ENCODE measurements around the gene TPI1.

Gene TPI1

GRCh38 chr12:6827982-6828780 lies 39.1 kb upstream of the TPI1 start, which contains the start of gene P3H3:
P3H3 (plus strand) TSS chr12:6828407; CDS start chr12:6828441, 34 bp downstream.
- in situ Hi-C loops (cut with MboI; ENCODE audit: low pct_unique_long_range_greater_than_20kb, low sequenced_read_pairs) = no loop called here
- DNase-seq = peak; percentile 47

DNA sequence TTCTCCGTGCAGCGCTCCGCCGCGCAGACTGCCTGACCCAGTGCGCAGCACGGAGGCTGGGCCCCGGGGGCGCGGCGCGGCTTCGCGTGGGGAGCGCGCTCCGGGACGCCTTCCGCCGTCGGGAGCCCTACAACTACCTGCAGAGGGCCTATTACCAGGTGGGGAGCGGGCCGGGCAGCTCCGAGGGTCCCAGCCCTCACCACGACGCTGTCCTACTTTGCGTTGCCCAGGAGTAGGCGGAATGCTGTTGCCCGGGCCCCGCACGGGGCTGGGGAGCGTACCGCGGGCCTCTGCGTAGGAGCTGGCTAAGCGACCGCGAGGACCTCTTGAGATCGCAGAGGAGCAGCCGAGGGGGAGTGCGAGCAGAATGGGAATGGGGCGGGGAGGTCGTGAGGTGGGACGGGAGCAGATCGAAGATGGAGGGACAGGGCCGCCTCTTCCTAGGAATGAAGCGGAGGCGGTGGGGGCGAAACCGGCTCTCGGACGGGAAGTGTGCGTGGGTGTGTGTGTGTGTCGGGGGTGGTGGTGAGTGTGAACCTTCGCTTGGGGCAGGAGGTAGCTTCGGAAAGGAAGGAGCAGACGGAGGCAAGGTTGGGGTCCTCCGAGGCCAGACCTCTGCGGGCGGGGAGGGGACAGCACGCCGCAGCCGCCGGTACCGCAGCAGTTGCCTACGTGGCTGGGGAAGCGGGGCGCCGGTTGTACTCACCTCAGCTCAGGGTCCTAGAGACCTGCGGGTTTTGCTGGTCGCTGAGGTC lies 38.4 kb upstream of the TPI1 start:
- peak; percentile 67 for DNase-seq
- in situ Hi-C loops (cut with MboI; ENCODE audit: low pct_unique_long_range_greater_than_20kb, low sequenced_read_pairs) = no loop called here

DNA sequence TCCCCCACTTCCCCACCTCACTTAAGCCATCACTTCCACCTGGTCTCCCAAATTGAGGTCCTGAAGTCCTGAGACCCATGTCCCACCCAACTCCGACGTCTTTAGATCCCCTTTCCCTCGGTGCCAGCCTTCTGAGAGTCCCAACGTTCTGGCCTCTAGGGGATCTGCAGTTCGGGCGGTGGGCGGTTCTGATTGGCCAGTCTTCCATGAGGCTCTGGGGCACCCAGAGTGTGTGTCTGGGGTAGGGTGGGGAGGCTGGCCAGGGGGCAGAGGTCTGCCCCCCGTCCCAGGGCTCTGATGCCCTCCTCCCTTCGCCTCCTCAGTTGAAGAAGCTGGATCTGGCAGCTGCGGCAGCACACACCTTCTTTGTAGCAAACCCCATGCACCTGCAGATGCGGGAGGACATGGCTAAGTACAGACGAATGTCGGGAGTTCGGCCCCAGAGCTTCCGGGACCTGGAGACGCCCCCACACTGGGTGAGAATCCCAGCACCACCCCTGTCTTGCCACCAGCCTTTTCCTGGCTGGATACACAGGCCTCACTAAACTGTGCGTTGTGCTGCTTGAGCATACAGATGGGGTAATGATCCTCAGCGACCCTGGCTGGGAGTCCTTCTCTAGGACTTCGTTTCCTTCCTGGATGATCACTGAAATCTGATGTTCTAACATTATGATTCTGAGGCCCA lies 37.7 kb upstream of the TPI1 start:
- DNase-seq = no peak
- in situ Hi-C loops (cut with MboI; ENCODE audit: low pct_unique_long_range_greater_than_20kb, low sequenced_read_pairs) = no loop called here

DNA sequence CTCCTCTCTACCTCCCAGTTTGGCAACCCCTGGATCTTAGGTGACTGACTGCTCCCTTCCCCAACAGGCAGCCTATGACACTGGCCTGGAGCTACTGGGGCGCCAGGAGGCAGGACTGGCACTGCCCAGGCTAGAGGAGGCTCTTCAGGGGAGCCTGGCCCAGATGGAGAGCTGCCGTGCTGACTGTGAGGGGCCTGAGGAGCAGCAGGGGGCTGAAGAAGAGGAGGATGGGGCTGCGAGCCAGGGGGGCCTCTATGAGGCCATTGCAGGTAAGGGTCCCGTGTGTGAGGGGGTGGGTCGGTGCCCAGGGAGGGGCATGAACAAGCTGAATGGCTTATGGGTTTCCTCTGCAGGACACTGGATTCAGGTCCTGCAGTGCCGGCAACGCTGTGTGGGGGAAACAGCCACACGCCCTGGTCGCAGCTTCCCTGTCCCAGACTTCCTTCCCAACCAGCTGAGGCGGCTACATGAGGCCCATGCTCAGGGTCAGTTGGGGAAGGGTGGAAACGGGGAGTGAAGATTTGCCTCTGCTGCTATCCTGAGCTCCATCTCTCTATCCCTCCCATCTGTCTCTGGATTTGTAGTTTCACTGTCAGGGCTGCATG lies 36.9 kb upstream of the TPI1 start:
- no peak for DNase-seq
- in situ Hi-C loops (cut with MboI; ENCODE audit: low pct_unique_long_range_greater_than_20kb, low sequenced_read_pairs) = no loop called here

- DNase-seq = no peak
- in situ Hi-C loops (cut with MboI; ENCODE audit: low pct_unique_long_range_greater_than_20kb, low sequenced_read_pairs) = no loop called here
These were observed 36.3 kb upstream of the TPI1 start for GRCh38 chr12:6830999-6831398.

- DNase-seq = no peak
- in situ Hi-C loops (cut with MboI; ENCODE audit: low pct_unique_long_range_greater_than_20kb, low sequenced_read_pairs) = no loop called here
These were observed 35.8 kb upstream of the TPI1 start for GRCh38 chr12:6831450-6831995.

DNA sequence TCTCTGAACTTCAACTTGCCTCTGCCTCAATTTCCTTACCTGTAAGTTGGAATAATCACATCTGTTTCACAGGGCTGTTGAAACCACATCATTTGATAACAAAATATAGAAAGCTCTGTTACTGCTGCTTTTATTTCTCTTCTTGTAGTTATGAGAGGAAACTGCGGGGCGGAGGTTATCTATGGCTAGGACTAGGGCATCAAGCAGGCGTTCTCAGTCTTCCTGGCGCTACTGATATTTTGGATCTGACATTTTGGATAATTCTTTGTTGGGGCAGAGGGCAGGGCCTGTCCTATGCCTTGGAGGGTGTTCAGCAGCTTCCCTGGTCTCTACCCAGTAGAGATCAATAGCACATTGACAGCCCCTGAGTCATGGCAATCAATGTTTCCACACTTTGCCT lies 35.2 kb upstream of the TPI1 start:
- in situ Hi-C loops (cut with MboI; ENCODE audit: low pct_unique_long_range_greater_than_20kb, low sequenced_read_pairs) = no loop called here
- DNase-seq = no peak

GRCh38 chr12:6833189-6833890 lies 34.0 kb upstream of the TPI1 start:
- no peak for DNase-seq
- in situ Hi-C loops (cut with MboI; ENCODE audit: low pct_unique_long_range_greater_than_20kb, low sequenced_read_pairs) = no loop called here

DNA sequence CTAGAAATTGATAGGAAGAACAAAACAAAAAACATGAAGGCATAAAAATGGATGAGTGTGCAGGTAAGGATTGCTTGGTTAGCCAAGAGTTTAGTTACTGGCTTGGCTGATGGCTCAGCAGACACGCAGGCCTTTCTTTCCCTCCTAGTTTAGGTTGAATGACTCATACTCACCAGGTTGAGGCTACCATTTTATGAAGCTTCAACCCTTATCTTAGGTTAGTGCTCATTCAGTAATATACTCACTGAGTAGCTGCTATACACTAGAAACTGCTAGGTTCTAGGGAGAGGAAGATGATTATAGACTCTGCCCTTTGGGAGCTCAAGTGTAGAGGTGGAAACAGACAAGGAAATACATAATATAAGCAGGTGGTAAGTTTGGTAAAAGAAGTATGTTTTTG lies 33.1 kb upstream of the TPI1 start:
- in situ Hi-C loops (cut with MboI; ENCODE audit: low pct_unique_long_range_greater_than_20kb, low sequenced_read_pairs) = no loop called here
- DNase-seq = no peak

GRCh38 chr12:6834873-6835272 lies 32.5 kb upstream of the TPI1 start:
- in situ Hi-C loops (cut with MboI; ENCODE audit: low pct_unique_long_range_greater_than_20kb, low sequenced_read_pairs) = no loop called here
- no peak for DNase-seq

DNA sequence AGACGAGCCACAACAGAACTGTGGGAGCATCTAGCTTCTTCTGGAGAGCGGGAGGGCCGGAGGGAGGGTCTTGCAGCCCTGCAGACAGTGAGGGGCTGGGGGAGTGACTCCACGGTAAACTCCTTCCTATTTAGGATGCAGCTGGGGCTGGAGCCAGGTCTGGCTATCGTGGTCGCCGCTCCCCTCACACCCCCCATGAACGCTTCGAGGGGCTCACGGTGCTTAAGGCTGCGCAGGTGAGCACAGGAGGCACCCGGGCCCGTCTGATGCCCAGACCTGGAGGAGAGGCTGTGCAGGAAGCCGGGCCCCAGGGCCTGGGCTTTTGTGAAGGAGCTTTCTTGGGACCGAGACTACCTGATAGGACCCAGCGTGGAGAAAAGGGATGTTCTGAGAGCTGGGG lies 30.5 kb upstream of the TPI1 start:
- in situ Hi-C loops (cut with MboI; ENCODE audit: low pct_unique_long_range_greater_than_20kb, low sequenced_read_pairs) = no loop called here
- no peak for DNase-seq

DNA sequence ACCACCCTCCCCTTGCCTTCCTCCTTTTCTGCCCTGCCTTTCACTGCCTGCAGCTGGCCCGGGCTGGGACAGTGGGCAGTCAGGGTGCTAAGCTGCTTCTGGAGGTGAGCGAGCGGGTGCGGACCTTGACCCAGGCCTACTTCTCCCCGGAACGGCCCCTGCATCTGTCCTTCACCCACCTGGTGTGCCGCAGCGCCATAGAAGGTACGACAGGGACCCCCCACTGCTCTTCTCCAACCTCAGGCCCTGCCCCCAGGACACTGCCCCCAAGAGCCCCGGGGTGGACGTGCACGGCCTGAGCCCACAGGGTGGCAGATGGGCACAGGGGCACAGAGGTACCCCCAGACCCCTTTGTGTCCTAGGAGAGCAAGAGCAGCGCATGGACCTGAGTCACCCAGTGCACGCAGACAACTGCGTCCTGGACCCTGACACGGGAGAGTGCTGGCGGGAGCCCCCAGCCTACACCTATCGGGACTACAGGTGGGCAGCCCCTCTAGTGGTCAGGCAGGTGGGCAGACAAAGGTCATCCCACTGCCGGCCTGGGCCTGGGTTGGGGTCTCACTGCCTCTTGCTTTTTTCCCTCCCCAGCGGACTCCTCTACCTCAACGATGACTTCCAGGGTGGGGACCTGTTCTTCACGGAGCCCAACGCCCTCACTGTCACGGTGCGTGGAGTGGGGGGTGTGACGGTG lies 29.8 kb upstream of the TPI1 start:
- in situ Hi-C loops (cut with MboI; ENCODE audit: low pct_unique_long_range_greater_than_20kb, low sequenced_read_pairs) = no loop called here
- no peak for DNase-seq

GRCh38 chr12:6838854-6839253 lies 28.5 kb upstream of the TPI1 start:
- in situ Hi-C loops (cut with MboI; ENCODE audit: low pct_unique_long_range_greater_than_20kb, low sequenced_read_pairs) = no loop called here
- DNase-seq = no peak

- no peak for DNase-seq
- in situ Hi-C loops (cut with MboI; ENCODE audit: low pct_unique_long_range_greater_than_20kb, low sequenced_read_pairs) = no loop called here
These were observed 27.7 kb upstream of the TPI1 start for GRCh38 chr12:6839482-6840201.

GRCh38 chr12:6840330-6840729 lies 27.0 kb upstream of the TPI1 start:
- no peak for DNase-seq
- in situ Hi-C loops (cut with MboI; ENCODE audit: low pct_unique_long_range_greater_than_20kb, low sequenced_read_pairs) = no loop called here

DNA sequence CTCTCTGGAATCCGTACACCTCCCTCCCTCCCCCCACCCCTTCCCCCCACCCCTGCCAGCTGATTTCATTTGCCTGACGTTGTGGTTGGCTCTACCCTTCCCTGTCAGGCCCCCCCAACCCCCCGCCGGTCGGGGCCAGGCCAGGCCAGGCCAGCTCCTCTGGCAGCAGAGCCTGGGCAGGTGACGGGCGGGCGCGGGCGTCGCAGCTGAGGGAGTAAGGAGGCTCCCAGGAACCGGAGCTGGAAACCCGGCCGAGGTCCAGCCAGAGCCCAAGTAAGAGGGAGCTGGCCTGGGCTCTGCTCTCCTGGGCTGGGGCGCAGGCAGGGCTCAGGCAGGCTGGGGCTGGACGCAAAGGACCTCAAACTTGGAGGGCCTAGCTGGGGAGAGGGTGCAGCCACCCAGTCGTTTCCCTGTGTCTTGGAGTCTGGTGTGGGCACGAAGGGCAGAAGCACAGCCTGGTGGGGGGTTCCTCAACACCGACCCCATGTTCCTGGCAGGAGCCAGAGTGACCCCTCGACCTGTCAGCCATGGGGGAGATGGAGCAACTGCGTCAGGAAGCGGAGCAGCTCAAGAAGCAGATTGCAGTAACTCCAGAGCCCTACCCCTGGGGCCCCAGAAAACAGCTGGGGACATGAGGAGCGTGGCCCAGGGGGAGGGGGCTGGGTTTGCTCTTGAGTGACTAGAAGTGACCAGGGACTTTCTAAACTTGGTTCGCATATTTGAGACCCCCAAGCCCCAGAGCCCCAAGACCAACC lies 26.4 kb upstream of the TPI1 start, which contains the start of gene GNB3:
TSS of gene GNB3 (plus strand) at position 165 of the 755 bp plus-strand sequence. CDS start at position 528, 363 bp downstream.
- no peak for DNase-seq

DNA sequence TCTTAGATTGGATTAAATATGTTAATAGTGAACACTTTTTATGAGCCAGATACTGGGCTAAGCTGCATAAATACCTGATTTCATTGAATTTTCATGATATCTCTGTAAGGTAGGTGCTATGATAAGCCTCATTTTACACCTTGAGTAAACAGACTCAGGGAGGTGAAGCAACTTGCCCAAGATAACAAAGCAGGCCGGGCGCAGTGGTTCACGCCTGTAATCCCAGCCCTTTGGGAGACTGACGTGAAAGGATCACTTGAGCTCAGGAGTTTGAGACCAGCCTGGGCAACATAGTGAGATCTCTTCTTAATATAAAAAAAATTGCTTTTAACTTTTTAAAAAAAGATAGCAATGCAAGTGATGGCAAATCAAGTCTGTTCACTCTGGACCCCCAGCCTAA lies 25.3 kb upstream of the TPI1 start:
- in situ Hi-C loops (cut with MboI; ENCODE audit: low pct_unique_long_range_greater_than_20kb, low sequenced_read_pairs) = no loop called here
- DNase-seq = no peak

More for the DNA sequence above, 26.4 kb upstream of the TPI1 start, which contains the start of gene GNB3:
- in situ Hi-C loops (cut with MboI; ENCODE audit: low pct_unique_long_range_greater_than_20kb, low sequenced_read_pairs) = no loop called here

Measured in KBM-7 (cell line).